LNCAP (cell line): Measurements from ENCODE around the gene NPBWR2.

Experiments used
- TF ChIP-seq, protein P1 (sequence below): fragments of 450-650 bp; IDR thresholded peaks from 2 replicates; pipeline ENCODE4 v1.5.1; 2017; ENCODE audit warnings: mild to moderate bottlenecking

NPBWR2 gene

DNA sequence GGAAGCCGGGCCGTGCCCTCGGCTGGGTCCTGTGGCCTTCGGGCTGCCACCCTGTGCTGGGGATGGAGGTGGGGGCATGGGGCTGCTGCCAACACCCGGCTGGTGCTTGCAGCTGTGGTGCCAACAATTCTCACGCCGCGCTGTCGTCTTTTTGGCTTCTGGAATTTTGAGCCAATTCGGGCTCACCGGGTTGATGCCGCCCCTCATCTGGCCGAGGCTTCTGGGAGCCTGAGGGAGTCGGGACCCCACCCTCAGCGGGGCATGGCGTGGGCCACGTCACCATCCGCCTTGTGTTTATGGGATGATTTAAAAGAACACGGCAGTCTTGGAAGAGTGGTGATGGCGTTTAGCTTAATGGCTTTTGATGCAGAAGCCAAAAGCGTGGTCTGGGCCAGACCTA lies 8.7 kb upstream of the NPBWR2 start:
- TF ChIP-seq, protein P1, sequence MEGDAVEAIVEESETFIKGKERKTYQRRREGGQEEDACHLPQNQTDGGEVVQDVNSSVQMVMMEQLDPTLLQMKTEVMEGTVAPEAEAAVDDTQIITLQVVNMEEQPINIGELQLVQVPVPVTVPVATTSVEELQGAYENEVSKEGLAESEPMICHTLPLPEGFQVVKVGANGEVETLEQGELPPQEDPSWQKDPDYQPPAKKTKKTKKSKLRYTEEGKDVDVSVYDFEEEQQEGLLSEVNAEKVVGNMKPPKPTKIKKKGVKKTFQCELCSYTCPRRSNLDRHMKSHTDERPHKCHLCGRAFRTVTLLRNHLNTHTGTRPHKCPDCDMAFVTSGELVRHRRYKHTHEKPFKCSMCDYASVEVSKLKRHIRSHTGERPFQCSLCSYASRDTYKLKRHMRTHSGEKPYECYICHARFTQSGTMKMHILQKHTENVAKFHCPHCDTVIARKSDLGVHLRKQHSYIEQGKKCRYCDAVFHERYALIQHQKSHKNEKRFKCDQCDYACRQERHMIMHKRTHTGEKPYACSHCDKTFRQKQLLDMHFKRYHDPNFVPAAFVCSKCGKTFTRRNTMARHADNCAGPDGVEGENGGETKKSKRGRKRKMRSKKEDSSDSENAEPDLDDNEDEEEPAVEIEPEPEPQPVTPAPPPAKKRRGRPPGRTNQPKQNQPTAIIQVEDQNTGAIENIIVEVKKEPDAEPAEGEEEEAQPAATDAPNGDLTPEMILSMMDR: no peak

DNA sequence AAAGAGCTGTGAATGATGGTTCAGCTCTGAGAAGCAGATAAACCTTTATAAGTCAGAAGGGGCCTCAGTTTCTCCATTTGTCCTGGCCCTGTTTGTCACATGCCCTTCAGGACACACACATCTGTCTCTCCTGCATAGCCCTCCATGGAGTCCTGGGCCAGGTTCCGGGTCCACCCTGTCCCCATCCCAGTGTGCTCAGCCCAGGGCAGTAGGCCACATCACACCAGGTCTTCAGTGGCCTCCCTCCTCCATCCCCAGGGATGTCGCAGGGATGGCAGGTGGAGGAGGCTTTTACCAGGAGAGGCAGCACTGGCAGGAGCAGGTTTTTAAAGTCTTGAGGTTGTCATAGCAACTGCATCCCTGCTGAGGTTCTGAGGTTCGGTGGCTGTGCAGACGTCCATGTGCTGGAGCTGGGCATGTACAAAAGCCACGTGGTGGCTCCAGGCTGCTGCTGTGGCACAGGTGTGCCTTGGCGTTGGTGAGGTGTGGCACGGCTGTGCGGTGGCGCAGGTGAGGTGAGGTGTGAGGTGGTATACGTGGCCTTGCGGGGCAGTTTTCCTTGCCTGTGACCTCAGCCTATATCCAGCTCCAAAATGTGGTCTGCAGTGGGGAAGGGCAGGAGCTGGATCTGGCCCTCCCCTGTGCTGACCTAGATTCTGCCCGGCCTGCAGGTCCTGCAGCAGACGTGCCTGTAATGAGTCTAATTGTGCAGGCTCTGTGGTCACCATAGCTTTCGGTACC lies 8.0 kb upstream of the NPBWR2 start:
- TF ChIP-seq, protein P1: no peak

DNA sequence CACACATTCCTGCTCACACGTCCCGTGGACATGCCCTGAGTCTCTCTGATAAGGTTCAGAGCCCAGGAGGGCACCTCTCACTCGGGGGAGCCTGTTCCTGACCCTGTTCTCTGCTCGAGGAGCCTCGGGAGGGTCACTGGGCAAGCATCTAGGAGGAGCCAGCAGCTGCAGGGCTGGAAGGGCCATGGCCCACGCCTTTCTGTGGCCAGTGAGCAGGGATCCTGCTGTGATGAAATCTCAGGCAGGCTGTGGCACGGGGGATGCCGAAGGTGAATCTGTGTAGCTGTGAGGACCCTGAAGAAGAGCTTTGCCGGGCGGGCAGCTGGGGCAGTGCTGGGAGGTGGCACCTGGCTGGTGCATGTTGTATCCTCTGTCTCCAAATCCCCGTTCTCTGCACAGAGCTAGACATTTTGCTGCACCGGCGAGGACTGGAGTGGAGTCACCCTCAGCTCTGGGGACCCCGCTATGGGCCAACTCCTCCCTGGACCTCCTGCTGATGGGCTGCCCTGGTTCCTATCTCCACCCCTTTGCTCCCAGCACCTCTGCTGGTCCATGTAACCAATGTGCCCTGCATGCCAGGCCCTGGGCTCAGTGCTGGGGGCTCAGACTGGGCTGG lies 7.1 kb upstream of the NPBWR2 start:
- TF ChIP-seq, protein P1: no peak

DNA sequence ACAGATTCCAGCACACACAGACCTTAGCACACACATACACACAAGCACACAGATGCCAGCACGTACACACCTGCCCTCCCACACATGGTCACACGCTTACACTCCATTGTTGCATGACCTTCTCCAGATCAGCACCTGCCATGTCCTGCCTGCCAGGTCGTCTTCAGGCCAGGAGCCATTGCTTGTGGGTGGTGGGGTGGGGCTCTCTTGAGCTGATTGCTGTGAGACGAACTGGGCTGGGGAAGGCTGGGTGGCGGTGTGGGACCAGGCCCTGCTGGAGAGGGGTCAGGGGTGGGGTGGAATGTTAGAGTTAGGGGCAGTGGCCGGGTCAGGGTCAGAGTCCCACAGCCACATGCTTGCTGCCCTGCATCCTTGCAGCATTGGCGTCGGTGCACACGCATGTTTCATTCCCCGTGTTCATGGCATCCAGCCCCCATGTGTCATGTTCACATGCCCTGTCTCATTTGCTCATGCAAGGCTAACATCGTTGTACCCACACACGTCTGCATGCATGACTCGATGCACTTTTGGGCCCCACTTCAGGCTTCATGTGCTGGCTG lies 6.5 kb upstream of the NPBWR2 start:
- TF ChIP-seq, protein P1: no peak

DNA sequence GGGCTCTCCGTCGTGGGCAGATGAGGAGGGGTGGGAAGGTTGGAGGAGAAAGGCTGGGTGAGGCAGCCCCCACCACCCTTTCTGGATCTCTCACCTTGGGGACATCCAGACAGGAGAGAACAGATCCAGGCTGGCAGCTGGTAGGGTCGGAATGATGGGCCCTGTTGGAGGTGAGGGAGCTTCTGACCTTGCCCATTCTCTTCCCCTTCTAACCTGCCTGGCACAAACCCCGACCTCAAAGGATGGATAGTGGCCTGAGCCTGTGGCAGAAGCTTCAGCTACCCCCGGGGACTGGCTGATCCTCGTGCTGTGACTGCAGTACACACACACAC lies 6.0 kb upstream of the NPBWR2 start:
- TF ChIP-seq, protein P1: no peak

DNA sequence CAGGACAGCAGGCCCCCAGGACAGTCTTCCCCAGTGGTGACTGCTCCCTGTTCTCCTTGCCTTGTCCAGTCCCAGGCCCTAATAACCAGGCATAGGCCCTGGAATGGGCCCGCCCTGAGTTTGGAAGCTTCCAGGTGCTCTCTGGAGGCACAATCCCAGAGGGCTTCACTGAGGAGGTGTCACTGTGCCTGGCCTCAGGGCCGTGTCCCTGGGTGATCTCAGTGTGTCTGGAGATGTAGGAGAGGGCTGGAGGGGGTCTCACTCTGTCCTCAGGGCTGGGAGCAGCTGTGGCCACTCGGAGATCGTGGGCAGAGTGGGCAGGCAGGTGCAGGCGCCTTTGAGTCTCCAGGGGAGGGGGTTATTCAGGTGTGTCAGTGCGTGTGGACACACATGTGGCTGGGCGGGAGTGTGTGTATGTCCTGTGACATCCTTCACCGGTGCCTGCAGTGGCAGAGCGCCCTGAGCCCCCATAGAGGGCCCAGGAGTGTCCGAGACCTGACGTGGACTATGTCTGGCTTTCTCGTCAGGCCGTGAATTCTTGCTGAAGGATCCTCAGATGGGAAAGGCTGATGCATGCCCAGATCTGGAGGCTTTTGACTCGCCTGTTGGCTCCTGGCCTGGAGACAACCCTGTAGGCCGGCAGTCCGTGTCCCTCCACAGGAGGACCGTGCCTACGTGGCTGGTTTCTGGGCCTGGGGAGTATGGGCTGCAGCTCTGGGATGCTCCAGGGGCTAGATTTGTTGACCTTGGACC lies 5.5 kb upstream of the NPBWR2 start:
- TF ChIP-seq, protein P1: no peak

DNA sequence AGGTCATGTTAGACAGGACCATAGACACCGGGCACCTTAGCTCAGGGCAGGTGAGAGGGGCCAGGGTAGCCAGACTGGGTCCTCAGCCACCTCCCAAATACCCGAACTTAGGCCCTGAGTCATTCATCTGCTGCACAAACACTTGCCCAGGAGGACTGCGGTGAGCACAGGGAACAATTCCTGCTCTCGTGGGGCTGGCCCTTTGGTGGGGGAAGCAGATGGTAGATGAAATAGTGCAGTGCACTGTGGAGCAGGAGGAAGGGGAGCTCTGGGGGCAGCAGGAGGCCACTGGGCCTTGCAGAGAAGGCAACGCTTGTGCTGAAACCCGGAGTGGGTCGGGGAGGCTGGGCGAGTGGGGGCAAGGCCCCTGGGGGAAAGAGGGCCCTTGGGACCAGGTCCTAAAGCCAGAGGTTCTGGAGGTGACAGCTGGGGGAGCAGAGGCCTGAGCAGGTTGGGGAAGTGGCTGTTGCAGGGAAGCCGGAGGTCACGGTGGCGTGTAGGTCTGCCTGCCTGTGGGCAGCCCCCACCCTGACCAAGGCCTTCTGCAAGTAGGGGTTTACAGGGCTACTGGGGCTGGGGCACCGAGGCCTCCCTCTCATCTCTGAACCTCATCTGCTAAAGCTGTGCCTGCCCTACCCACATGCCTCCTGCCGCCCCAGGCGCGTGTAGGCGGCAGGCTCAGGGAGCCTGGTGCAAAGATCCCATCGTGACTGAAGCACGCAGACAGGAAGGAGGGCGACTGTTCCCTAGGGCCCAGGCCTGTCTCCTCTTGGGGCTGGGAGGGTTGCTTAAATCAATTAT lies 4.7 kb upstream of the NPBWR2 start:
- TF ChIP-seq, protein P1: no peak
